ENCODE measurements around the gene RPTOR. TPM values are rescaled to one million over a fixed set of nuclear protein-coding genes. Genes with fewer than 3 reads are reported as not detected.

The RPTOR gene
- total RNA-seq, 6 experiments from 2014 or later, result 34.4 to 39.2 (median 35.5) TPM

- Mint-ChIP-seq H3K4me1 (ENCODE audit: low read depth) (peaks cover 37% of the 10 kb centered on the region), H3K9me3 (no peaks in the 10 kb centered on the region), H3K27me3 (ENCODE audit: insufficient read depth) (peaks cover 3% of the 10 kb centered on the region), H3K36me3 (ENCODE audit: low read depth) (peaks cover 34% of the 10 kb centered on the region), H3K4me3 (no peak overlapping the region), H3K27ac (no peak overlapping the region)
- TF ChIP-seq, protein P1, sequence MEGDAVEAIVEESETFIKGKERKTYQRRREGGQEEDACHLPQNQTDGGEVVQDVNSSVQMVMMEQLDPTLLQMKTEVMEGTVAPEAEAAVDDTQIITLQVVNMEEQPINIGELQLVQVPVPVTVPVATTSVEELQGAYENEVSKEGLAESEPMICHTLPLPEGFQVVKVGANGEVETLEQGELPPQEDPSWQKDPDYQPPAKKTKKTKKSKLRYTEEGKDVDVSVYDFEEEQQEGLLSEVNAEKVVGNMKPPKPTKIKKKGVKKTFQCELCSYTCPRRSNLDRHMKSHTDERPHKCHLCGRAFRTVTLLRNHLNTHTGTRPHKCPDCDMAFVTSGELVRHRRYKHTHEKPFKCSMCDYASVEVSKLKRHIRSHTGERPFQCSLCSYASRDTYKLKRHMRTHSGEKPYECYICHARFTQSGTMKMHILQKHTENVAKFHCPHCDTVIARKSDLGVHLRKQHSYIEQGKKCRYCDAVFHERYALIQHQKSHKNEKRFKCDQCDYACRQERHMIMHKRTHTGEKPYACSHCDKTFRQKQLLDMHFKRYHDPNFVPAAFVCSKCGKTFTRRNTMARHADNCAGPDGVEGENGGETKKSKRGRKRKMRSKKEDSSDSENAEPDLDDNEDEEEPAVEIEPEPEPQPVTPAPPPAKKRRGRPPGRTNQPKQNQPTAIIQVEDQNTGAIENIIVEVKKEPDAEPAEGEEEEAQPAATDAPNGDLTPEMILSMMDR (IDR thresholded peaks at IDR 0.05), result no peak
- DNase-seq, result no peak
Observed at GRCh38 chr17:80778716-80779115, 234.1 kb downstream of the RPTOR start.

DNA sequence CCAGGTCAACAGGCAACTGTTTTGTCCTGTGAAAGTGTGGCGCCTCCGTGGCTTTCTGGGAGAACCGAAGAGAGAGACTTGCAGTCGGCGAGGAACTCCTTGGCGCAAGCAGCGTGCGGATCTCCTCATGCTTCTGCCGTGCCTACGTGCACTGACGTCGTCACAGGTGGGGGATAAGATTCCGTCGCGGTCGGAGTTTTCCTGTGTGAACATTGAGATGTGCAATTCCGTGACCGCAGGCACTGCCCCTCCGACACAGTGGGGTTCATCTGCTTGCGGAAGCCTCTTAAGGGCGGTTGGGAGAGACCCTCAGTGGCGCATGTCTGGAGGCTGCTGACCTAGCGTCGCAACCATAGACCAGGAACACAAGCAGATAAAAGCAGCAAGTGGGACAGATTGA is 234.7 kb downstream of the RPTOR start:
- peaks cover 31% of the 10 kb centered on the region for H3K4me1 Mint-ChIP-seq (ENCODE audit: low read depth)
- TF ChIP-seq, protein P1 (IDR thresholded peaks at IDR 0.05), result no peak
- H3K27me3 Mint-ChIP-seq (ENCODE audit: insufficient read depth), result peaks cover 3% of the 10 kb centered on the region
- H3K9me3 Mint-ChIP-seq, result no peaks in the 10 kb centered on the region
- H3K36me3 Mint-ChIP-seq (ENCODE audit: low read depth), result peaks cover 34% of the 10 kb centered on the region
- H3K27ac Mint-ChIP-seq, result no peak overlapping the region
- DNase-seq, result no peak
- H3K4me3 Mint-ChIP-seq, result no peak overlapping the region

- TF ChIP-seq, protein P1 (IDR thresholded peaks at IDR 0.05), result no peak
- Mint-ChIP-seq H3K27ac (peak overlapping the region; percentile 92), H3K4me3 (peak overlapping the region; percentile 64), H3K4me1 (ENCODE audit: low read depth) (peaks cover 31% of the 10 kb centered on the region), H3K27me3 (ENCODE audit: insufficient read depth) (peaks cover 3% of the 10 kb centered on the region), H3K9me3 (no peaks in the 10 kb centered on the region), H3K36me3 (ENCODE audit: low read depth) (peaks cover 34% of the 10 kb centered on the region)
- DNase-seq, result peak; percentile 47
Observed at GRCh38 chr17:80779961-80780380, 235.3 kb downstream of the RPTOR start.

DNA sequence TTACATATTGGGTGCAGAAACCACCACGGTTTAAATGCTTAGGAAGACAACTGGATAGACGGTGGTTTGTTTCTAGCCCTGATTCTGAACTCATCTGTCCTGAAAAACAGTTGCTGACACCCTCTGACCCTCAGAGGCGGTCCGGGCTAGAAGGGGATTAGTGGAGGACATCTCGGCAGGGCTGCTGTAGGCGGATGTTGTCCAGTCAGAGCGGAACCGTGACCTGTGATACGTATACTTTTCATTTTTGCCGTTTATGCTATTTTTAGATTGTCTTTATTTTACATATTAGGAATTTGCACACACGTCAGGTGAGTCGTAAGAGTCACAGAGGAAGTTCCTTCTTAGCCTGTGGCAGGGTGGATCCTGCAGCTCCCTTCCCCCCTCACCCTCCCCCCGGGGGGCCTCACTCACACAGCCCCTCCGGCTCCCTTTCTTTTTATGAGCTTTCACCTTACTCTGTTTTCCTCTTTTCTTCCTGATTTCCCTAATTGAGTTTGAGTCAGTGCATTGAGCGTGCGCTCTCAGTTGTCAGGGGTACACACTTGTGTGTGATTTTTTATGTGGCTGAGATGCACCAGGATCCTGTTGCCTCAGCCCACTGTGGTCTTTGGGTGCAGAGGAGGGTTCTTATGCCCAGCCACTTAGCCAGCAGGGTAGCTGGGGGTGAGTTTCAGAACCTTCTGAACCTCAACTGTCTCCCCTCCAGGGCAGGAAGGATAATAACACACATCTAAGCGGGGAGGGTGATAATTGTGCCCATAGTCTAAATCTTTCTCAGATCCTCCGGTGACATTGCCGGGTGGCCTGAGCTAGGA is 236.0 kb downstream of the RPTOR start:
- no peaks in the 10 kb centered on the region for H3K9me3 Mint-ChIP-seq

GRCh38 chr17:80781211-80781610 is 236.6 kb downstream of the RPTOR start:
- Mint-ChIP-seq H3K36me3 (ENCODE audit: low read depth) (peaks cover 34% of the 10 kb centered on the region), H3K4me3 (no peak overlapping the region), H3K27ac (peak overlapping the region; percentile 92), H3K4me1 (ENCODE audit: low read depth) (peaks cover 31% of the 10 kb centered on the region), H3K27me3 (ENCODE audit: insufficient read depth) (peaks cover 3% of the 10 kb centered on the region), H3K9me3 (no peaks in the 10 kb centered on the region)
- DNase-seq, result no peak
- TF ChIP-seq, protein P1 (IDR thresholded peaks at IDR 0.05), result no peak

More for the DNA sequence above, 236.0 kb downstream of the RPTOR start:
- Mint-ChIP-seq H3K27ac (peak overlapping the region; percentile 92), H3K36me3 (ENCODE audit: low read depth) (peaks cover 34% of the 10 kb centered on the region), H3K4me1 (ENCODE audit: low read depth) (peaks cover 31% of the 10 kb centered on the region), H3K27me3 (ENCODE audit: insufficient read depth) (peaks cover 3% of the 10 kb centered on the region), H3K4me3 (peak overlapping the region; percentile 64)
- TF ChIP-seq, protein P1 (IDR thresholded peaks at IDR 0.05), result no peak
- peak; percentile 47 for DNase-seq

Data from HFFc6 (cell line).